ENCODE data around the gene ZWILCH. TPM values are rescaled to one million over a fixed set of nuclear protein-coding genes. Genes with fewer than 3 reads are reported as not detected.

Gene ZWILCH
- total and polyA plus RNA-seq, 9 of the 15 experiments (the other 6 are each of a cell fraction or from before 2014, with no cell fraction given), result 32.8 to 94.2 (median 52.1) TPM

- no peak for TF ChIP-seq HNRNPUL1 (IDR thresholded peaks at IDR 0.05; ENCODE audit: low read length)
Measured at GRCh38 chr15:66563566-66564110, 58.5 kb downstream of the ZWILCH start (continued).

- H3K4me3 ChIP-seq, result no peak overlapping the region
- no peaks in the 10 kb centered on the region for H4K20me1 ChIP-seq (replicated peaks; ENCODE audit: control insufficient read depth, insufficient read depth, low read length)
- no peak overlapping the region for H2AFZ ChIP-seq (ENCODE audit: low read depth, low read length)
- FAIRE-seq, result no peak
- no peak for ATAC-seq
- ChIA-PET POLR2A (interaction anchor here (0.7 to 0.8 kb wide), 2 partner anchors 17 to 153 kb away, joined by 3 read pairs; no protein-coding TSS in a partner anchor), CTCF (ENCODE audit: low intra/inter-chr PET ratio) (no interaction called here)
- TF ChIP-seq SP1 (CRISPR knock-in tag; IDR thresholded peaks at IDR 0.05) (no peak), ZNF76 (CRISPR knock-in tag; IDR thresholded peaks at IDR 0.05; ENCODE audit: borderline replicate concordance) (no peak)
- no peak overlapping the region for H3K4me2 ChIP-seq (ENCODE audit: insufficient read depth, low read length)
- H3K4me1 ChIP-seq (replicated peaks in 1 of 2; ENCODE audit: control insufficient read depth in 2 of 2, insufficient read depth in 2 of 2, low read length in 2 of 2), result peaks cover 10 to 28% of the 10 kb centered on the region in 2 experiments; a peak in 4 of 5 replicates
- intact Hi-C loops (cut with micrococcal nuclease), result loop anchor here (5.0 kb wide), 1 partner anchor 57 kb away; the partner anchor contains the start of gene ZWILCH
- BruUV-seq (replicated peaks), result no TSS peak
- in situ Hi-C loops (cut with MboI), result no loop called here
- no peak overlapping the region for H3K27ac ChIP-seq (ENCODE audit: extremely low read depth, low read depth, low read length)
- 63% methylated on average over 16 of the region's 18 CpGs for WGBS (ENCODE audit: insufficient coverage, low coverage, missing lambda C conversion rate)
- no peaks in the 10 kb centered on the region for H3K9me1 ChIP-seq (ENCODE audit: control insufficient read depth, insufficient read depth, low read length)
- H3K27me3 ChIP-seq (ENCODE audit: control insufficient read depth in 2 of 2, insufficient read depth in 2 of 2, low read length in 2 of 2), result no peaks in the 10 kb centered on the region
- H3K9me3 ChIP-seq (replicated peaks; ENCODE audit: control insufficient read depth, insufficient read depth, low read depth, low read length), result no peaks in the 10 kb centered on the region
- DNase-seq (ENCODE audit: extremely low read depth in 1 of 4, low spot score in 3 of 4), result no peak
- H3K79me2 ChIP-seq (ENCODE audit: control insufficient read depth, insufficient read depth, low read length), result no peaks in the 10 kb centered on the region
- no peaks in the 10 kb centered on the region for H3K36me3 ChIP-seq (ENCODE audit: control insufficient read depth, insufficient read depth, low read length)
- H3K9ac ChIP-seq (ENCODE audit: insufficient read depth in 1 of 2, low read depth in 2 of 2, low read length in 2 of 2), result peak overlapping the region in 1 of 2 experiments; percentile 43; a peak in 2 of 4 replicates
Measured at GRCh38 chr15:66564136-66565041, 59.3 kb downstream of the ZWILCH start.
